ENCODE results near the gene WDR55. TPM values are rescaled to one million over a fixed set of nuclear protein-coding genes. Genes with fewer than 3 reads are reported as not detected.
A peak's percentile ranks its signal among the peaks of the same experiment; 100 is the strongest.

Gene WDR55
- total and polyA plus RNA-seq, 2 of the 13 experiments (the other 11 are each of a cell fraction or from before 2014, with no cell fraction given), result 17.7 to 18.2 TPM

DNA sequence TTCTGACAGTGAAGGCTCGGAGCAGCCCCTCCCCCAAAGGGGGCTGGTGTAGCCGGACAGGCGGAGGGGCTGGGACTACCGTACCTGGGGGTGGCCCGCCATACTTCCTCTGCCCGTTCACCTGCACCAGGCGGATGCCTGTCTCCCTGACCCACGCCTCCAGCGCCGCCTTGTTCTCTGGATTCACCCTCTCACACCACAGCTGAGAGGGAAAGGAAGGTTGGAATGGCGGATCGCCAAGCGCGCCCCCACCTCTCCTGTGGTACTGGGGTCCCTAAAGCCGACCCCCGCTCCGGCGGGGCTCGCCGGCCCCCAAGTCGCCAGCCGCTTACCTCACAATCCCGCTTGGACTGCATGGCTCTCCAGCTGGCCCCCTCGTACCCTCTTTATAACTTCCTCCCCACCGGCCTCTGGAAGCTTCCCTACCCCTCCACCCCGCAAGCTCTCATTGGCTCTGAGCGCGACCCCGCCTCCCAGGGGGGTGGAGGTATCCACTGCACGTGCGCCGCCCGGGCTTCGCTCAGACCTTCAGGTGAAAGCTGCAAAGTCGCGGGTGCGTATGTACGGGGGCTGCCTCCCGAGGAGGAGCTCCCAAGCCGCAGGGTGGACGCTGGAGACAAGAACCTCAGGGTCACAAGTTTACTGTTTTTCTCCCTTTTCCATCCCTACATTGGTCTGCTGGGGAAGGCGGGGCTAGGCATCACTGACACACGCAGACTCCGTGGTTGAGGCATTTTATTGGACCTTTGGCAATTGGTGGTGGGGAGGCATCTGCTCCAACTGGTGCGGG, 8.7 kb downstream of the WDR55 start, which contains the start of gene DND1:
TSS of gene DND1 (minus strand) at position 390 of the 790 bp plus-strand sequence. CDS start at position 356, 34 bp downstream.
- DNase-seq (ENCODE audit: low spot score) (no peak), ATAC-seq (peak; percentile 4; the same call in 2 of the 3 replicates), FAIRE-seq (no peak)
- TF ChIP-seq RBFOX2 (IDR thresholded peaks at IDR 0.05; ENCODE audit: low read depth, low read length) (0 out of 2 replicates have a peak, but pooled peaks have one; percentile 26), ZNF720 (CRISPR knock-in tag; IDR thresholded peaks at IDR 0.05) (no peak), AGO2 (optimal IDR thresholded peaks at IDR 0.05; ENCODE audit: low read depth, low read length) (peak; percentile 93), ZNF326 (CRISPR knock-in tag; IDR thresholded peaks at IDR 0.05; ENCODE audit: borderline replicate concordance) (no peak), POLR2G (IDR thresholded peaks at IDR 0.05; ENCODE audit: low read depth, low read length) (peak; percentile 48; the same call in 1 of the 2 replicates)
- TF ChIP-seq, protein P1, sequence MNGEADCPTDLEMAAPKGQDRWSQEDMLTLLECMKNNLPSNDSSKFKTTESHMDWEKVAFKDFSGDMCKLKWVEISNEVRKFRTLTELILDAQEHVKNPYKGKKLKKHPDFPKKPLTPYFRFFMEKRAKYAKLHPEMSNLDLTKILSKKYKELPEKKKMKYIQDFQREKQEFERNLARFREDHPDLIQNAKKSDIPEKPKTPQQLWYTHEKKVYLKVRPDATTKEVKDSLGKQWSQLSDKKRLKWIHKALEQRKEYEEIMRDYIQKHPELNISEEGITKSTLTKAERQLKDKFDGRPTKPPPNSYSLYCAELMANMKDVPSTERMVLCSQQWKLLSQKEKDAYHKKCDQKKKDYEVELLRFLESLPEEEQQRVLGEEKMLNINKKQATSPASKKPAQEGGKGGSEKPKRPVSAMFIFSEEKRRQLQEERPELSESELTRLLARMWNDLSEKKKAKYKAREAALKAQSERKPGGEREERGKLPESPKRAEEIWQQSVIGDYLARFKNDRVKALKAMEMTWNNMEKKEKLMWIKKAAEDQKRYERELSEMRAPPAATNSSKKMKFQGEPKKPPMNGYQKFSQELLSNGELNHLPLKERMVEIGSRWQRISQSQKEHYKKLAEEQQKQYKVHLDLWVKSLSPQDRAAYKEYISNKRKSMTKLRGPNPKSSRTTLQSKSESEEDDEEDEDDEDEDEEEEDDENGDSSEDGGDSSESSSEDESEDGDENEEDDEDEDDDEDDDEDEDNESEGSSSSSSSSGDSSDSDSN (CRISPR knock-in tag; IDR thresholded peaks at IDR 0.05), result 0 out of 2 replicates have a peak, but pooled peaks have one; percentile 26
- ChIA-PET CTCF (ENCODE audit: low intra/inter-chr PET ratio, low total read pairs) (no interaction called here), POLR2A (no interaction called here)
- H3K27ac ChIP-seq (ENCODE audit: extremely low read length, insufficient read depth, low read length), result no peak within 1 kb of the TSS
- H3K4me3 ChIP-seq (replicated peaks in 1 of 3; ENCODE audit: insufficient read depth in 1 of 3, low read depth in 2 of 3, low read length in 3 of 3), result no peak within 1 kb of the TSS
- H3K79me2 ChIP-seq (ENCODE audit: insufficient read depth, low read length), result no peaks in the 10 kb centered on the region
- H3K4me1 ChIP-seq (ENCODE audit: insufficient read depth, low read length), result no peaks in the 10 kb centered on the region
- H3K36me3 ChIP-seq (replicated peaks in 1 of 2; ENCODE audit: control insufficient read depth in 1 of 2, insufficient read depth in 2 of 2, low read length in 2 of 2), result peaks cover 30 to 59% of the 10 kb centered on the region in 2 experiments; a peak in 4 of 5 replicates
- no peaks in the 10 kb centered on the region for H3K9me3 ChIP-seq (ENCODE audit: low read length)
- in situ Hi-C loops (cut with HindIII; ENCODE audit: extremely low pct_ligation_motif_present, low pct_unique_long_range_greater_than_20kb) (no loop called here), intact Hi-C loops (cut with micrococcal nuclease; ENCODE audit: unreplicated experiment) (no loop called here)
- BruUV-seq (replicated peaks), result no TSS peak
- no peak within 1 kb of the TSS for H2AFZ ChIP-seq (ENCODE audit: low read length)
- no peak within 1 kb of the TSS for H3K4me2 ChIP-seq (ENCODE audit: low read depth, low read length)
- H4K20me1 ChIP-seq (ENCODE audit: insufficient read depth, low read length), result no peaks in the 10 kb centered on the region
- 97% methylated on average over 42 of the region's 45 CpGs for whole genome bisulfite sequencing (ENCODE audit: low lambda C conversion rate)
- no peak within 1 kb of the TSS for H3K9ac ChIP-seq (ENCODE audit: insufficient read depth, low read depth, low read length)
- H3K27me3 ChIP-seq (ENCODE audit: control insufficient read depth in 1 of 2, insufficient read depth in 2 of 2, low read length in 2 of 2), result no peaks in the 10 kb centered on the region

Measured in HepG2 (cell line).